Astrocyte of the spinal cord (primary cell): Measurements from ENCODE around the gene TOR2A.

Experiments used
- DNase-seq: peaks from one replicate; pipeline ENCODE4 v3.0.0; 2011; ENCODE audit warnings: low read depth, low spot score
- H3K4me3 ChIP-seq: 2 replicates; pipeline ENCODE4 v1.5.1; 2011; ENCODE audit warnings: low read depth, mild to moderate bottlenecking, low read length, moderate library complexity
- in situ Hi-C: cut with HindIII; loops from 2 replicates; pipeline ENCODE4 v1.10.0; 2017; ENCODE audit warnings: low sequenced_read_pairs
- TF ChIP-seq, protein P1 (sequence below): IDR thresholded peaks from 2 replicates; pipeline ENCODE4 v1.5.1; 2012; ENCODE audit warnings: low read depth, mild to moderate bottlenecking, low read length, inconsistent platforms

The TOR2A gene

DNA sequence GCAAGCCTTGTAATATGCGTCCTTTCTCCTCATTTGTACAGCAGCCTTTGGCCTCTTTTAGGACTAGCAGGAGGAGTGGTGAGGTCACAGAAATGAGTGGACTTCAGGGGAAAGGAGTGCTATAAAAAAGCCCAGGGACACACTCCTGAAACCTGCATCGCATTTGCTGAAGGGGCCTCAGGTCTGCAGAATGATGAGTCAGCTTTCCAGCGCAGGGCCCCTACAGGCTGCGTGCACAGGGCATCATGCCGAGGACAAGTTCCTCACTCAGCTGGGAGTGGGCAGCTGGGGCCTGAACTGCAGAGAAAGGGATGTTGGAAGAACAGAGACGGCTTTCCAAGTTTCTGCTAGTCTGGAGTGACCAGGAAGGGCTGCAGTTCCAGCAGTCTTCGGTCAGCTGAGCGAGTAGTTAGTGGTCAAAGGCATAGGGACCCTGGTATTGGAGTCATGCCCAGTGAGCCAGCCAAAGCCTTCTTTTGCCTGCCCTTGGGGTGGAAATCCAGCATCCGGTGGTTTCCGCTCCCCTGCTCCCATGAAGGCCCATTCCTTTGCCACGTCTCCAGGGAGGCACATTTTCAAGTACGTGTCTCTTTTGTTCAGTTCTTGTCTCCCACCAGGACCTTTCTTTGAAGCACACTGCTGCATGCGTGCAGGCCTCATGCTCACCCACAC lies 45.6 kb downstream of the TOR2A start:
- in situ Hi-C loops = no loop called here
- DNase-seq = no peak
- H3K4me3 ChIP-seq = no peak overlapping the region
- TF ChIP-seq, protein P1, sequence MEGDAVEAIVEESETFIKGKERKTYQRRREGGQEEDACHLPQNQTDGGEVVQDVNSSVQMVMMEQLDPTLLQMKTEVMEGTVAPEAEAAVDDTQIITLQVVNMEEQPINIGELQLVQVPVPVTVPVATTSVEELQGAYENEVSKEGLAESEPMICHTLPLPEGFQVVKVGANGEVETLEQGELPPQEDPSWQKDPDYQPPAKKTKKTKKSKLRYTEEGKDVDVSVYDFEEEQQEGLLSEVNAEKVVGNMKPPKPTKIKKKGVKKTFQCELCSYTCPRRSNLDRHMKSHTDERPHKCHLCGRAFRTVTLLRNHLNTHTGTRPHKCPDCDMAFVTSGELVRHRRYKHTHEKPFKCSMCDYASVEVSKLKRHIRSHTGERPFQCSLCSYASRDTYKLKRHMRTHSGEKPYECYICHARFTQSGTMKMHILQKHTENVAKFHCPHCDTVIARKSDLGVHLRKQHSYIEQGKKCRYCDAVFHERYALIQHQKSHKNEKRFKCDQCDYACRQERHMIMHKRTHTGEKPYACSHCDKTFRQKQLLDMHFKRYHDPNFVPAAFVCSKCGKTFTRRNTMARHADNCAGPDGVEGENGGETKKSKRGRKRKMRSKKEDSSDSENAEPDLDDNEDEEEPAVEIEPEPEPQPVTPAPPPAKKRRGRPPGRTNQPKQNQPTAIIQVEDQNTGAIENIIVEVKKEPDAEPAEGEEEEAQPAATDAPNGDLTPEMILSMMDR = no peak

DNA sequence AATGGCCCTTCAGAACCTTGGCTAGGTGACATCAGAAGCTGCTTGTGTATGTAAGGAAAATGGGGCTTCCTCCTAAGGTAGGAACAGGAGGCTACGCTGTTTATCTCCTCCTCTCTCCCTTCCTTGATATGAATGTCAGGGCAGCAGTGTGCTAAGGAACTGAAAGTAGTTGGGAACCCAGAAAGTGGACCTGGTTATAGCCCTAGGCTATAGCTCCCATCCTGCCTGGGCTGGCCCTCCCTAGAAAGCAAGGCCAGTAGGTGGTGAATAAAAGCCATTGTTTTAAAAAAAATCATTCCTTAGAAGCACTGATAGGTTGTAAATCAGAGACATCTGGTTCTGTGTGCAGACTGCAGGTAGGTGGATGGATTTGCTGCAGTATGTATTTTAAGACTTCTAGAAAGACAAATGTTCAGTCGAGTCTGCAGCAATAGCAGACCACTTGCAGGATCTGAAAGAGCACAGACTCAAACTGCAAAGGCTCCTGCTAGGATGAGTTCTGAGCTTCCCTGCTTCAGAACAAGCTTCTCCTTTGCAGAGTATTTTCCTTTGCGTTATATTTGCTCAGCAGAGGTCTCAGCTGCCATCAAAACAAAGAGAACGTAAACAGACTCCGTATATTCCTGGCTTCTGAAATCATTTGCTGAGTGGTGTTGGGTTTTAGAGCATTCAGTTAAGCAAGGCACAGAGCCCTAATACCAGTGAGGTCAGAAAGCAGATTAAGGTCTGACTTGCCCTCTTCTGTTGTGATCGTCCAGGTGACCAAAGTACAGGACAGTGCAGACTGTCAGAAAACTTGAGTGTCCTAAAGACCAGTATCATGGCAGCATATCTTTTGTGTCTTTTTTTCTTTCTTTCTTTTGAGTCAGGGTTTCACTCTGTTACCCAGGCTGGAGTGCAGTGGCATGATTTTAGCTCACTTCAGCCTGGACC lies 48.4 kb downstream of the TOR2A start:
- DNase-seq = no peak
- in situ Hi-C loops = no loop called here
- TF ChIP-seq, protein P1 = no peak
- H3K4me3 ChIP-seq = no peak overlapping the region

DNA sequence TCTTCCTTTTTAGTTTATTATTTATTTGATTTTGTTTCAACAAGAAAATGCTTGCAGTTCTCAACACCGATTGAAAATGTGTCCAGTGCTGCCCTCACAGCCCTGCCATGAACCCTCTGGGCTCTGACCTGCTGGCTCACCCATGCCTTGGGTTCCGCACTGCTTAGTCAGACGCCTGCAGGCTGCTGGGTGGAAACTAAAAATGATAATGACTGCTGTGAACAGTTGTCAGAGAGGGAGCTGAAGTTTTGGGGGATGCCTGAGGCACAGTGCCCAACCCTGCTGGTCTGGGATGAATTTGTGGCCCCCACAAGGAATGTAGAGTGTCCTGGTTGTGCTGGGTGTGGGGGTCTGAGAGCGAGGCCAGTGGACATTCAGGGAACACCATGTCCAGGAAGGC lies 50.5 kb downstream of the TOR2A start:
- no peak overlapping the region for H3K4me3 ChIP-seq
- TF ChIP-seq, protein P1 = no peak
- no peak for DNase-seq
- in situ Hi-C loops = no loop called here

DNA sequence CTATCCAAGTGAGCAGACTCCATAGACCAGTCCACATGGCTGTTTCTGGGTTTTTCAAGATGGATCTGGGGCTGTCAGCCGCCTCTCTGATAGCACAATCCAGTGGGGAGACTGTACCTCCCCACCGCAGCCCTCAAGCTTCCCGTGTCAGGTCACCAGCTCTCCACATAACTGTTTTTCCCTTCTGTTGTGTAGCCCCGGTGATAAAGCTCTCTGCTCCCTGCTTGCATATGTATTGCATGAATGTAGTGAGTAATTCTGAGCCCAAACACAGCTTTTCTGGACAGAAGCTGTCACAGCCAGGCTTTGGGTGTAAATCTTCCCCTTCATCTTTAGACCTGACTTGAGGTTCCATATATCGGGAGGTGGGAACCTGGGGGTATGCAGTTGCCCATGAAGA lies 51.4 kb downstream of the TOR2A start:
- TF ChIP-seq, protein P1 = no peak
- in situ Hi-C loops = no loop called here

DNA sequence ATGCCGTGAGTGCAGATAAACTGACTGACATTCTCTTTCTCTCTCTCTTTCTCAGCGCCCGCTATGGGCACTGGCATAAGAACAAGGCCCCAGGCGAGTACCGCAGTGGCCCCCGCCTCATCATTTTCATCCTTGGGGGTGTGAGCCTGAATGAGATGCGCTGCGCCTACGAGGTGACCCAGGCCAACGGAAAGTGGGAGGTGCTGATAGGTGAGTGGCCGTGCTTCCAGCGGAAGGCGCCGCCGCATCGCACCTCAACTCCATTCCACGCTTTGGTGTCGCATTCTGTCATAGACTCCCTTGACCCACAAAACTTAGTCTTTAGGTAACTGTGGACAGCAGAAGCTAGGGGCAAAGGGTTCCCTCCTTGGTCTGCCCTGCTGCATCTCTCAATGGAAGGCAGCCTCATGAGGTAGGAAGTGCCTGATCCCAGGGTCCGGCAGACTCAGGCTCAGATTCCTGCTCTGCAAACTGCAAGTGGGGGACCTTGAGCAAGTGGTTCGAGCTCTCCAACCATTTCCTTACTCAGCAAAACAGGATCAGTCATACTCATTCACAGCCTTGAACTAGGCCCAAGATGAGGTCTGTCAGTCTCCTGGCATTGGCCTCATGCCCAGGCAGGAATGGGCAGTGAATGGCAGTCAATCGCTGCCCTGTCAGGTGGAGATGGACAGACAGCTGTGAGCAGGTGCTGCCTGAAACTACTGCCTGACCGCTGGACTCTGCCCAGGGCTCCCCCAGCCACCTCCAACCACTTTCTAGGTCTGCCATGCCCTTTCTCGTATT lies 52.5 kb downstream of the TOR2A start:
- H3K4me3 ChIP-seq = no peak overlapping the region
- TF ChIP-seq, protein P1 = no peak
- no peak for DNase-seq
- in situ Hi-C loops = no loop called here

More for the DNA sequence above, 51.4 kb downstream of the TOR2A start:
- DNase-seq = peak; percentile 35
- no peak overlapping the region for H3K4me3 ChIP-seq
